IMR-90 (cell line): Measurements from ENCODE around the gene SMIM36.

Experiments used
- CEBPB ChIP-seq: IDR thresholded peaks from 2 replicates; pipeline ENCODE4 v1.6.1; 2012; ENCODE audit warnings: low read depth, low read length, improper control_type of control experiment
- ELK1 ChIP-seq: fragments of 150-350 bp; IDR thresholded peaks from 2 replicates; pipeline ENCODE4 v1.6.1; 2016; ENCODE audit warnings: low read depth, mild to moderate bottlenecking, low read length, moderate library complexity, borderline replicate concordance
- FOS ChIP-seq: fragments of 150-350 bp; IDR thresholded peaks from 2 replicates; pipeline ENCODE4 v1.6.1; 2016; ENCODE audit warnings: low read depth, low read length
- MAFK ChIP-seq: IDR thresholded peaks from 2 replicates; pipeline ENCODE4 v1.6.1; 2012; ENCODE audit warnings: low read depth, low read length, improper control_type of control experiment
- MAZ ChIP-seq: IDR thresholded peaks from 2 replicates; pipeline ENCODE4 v1.6.1; 2012; ENCODE audit warnings: low read depth, mild to moderate bottlenecking, low read length, improper control_type of control experiment, moderate library complexity, borderline replicate concordance
- MXI1 ChIP-seq: IDR thresholded peaks from 2 replicates; pipeline ENCODE4 v1.6.1; 2012; ENCODE audit warnings: low read depth, mild to moderate bottlenecking, low read length, moderate library complexity, borderline replicate concordance
- NFE2L2 ChIP-seq: fragments of 150-350 bp; IDR thresholded peaks from 2 replicates; pipeline ENCODE4 v1.6.1; 2016; ENCODE audit warnings: low read depth, mild to moderate bottlenecking, low read length
- POLR2A ChIP-seq: IDR thresholded peaks from 2 replicates; pipeline ENCODE4 v1.6.1; 2012; ENCODE audit warnings: mild to moderate bottlenecking, low read depth, low read length
- RAD21 ChIP-seq: IDR thresholded peaks from 2 replicates; pipeline ENCODE4 v1.6.1; 2012; ENCODE audit warnings: low read length, improper control_type of control experiment
- TF ChIP-seq, protein P1 (sequence below): conservative IDR thresholded peaks from 2 replicates; pipeline ENCODE4 v1.5.1; 2012; ENCODE audit warnings: mild to moderate bottlenecking, low read depth, low read length, improper control_type of control experiment
- TF ChIP-seq, protein P2 (sequence below): fragments of 150-350 bp; IDR thresholded peaks from 2 replicates; pipeline ENCODE4 v1.6.1; 2017; ENCODE audit warnings: mild to moderate bottlenecking, antibody characterized with exemption, low read length, low read depth

GRCh38 chr17:55510986-55511721 lies at the start of gene SMIM36:
- TF ChIP-seq POLR2A = no peak
- TF ChIP-seq, protein P1, sequence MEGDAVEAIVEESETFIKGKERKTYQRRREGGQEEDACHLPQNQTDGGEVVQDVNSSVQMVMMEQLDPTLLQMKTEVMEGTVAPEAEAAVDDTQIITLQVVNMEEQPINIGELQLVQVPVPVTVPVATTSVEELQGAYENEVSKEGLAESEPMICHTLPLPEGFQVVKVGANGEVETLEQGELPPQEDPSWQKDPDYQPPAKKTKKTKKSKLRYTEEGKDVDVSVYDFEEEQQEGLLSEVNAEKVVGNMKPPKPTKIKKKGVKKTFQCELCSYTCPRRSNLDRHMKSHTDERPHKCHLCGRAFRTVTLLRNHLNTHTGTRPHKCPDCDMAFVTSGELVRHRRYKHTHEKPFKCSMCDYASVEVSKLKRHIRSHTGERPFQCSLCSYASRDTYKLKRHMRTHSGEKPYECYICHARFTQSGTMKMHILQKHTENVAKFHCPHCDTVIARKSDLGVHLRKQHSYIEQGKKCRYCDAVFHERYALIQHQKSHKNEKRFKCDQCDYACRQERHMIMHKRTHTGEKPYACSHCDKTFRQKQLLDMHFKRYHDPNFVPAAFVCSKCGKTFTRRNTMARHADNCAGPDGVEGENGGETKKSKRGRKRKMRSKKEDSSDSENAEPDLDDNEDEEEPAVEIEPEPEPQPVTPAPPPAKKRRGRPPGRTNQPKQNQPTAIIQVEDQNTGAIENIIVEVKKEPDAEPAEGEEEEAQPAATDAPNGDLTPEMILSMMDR = no peak
- no peak for TF ChIP-seq MAZ
- TF ChIP-seq ELK1 = no peak
- no peak for TF ChIP-seq FOS
- TF ChIP-seq, protein P2, sequence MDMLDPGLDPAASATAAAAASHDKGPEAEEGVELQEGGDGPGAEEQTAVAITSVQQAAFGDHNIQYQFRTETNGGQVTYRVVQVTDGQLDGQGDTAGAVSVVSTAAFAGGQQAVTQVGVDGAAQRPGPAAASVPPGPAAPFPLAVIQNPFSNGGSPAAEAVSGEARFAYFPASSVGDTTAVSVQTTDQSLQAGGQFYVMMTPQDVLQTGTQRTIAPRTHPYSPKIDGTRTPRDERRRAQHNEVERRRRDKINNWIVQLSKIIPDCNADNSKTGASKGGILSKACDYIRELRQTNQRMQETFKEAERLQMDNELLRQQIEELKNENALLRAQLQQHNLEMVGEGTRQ = no peak
- TF ChIP-seq MXI1 = no peak
- TF ChIP-seq MAFK = no peak
- no peak for TF ChIP-seq CEBPB
- no peak for TF ChIP-seq RAD21
- no peak for TF ChIP-seq NFE2L2
